Stimulated activated CD8-positive, alpha-beta memory T cell treated with anti-CD3 and anti-CD28 coated beads, Interleukin-4, amount 100 ng/mL, for 24 hours (primary cell): ENCODE results near the gene ASS1.

ENCODE experiments used
- DNase-seq: peaks from one replicate; pipeline ENCODE4 v3.0.0-alpha.2; 2020; ENCODE audit warnings: low read depth

ASS1 gene

DNA sequence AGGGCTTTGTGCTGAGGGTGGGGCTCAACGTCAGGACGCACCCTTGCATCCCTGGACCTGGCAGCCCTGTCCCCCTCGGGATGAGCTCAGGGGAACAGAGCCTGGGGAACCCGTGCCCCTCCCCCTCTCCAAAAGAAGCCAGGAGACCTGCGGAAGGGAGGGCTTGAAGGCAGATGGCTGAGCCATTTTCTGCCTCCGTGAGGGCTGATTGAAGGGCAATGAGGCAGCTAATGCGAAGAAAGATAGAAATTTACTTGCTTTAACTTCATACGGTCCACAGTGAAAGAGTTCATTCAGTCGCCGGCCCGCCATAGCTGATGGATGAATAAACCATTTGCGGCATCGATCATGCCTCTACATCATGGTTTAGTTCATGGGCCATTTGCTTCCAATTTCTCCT is 28.8 kb downstream of the ASS1 start:
- DNase-seq, result no peak

DNA sequence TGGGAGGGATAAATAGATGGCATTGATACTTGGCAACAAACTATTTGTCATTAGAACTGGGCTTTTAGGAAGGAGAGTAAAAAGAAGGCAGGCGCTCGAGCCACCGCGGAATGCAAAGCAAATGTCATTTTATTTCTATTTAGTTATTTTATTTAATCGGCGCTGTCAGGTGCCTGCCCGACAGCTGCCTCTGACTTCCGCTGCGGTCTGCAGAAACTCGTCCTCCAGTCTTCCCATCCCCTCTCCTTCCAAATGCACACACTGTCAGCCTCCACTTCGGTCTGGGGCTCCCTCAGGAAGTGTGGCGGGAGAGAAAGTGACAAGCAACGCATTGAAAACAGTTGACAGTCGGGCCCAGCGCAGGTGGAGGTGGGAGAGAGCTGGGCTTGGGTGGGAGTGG is 29.3 kb downstream of the ASS1 start:
- DNase-seq, result no peak

DNA sequence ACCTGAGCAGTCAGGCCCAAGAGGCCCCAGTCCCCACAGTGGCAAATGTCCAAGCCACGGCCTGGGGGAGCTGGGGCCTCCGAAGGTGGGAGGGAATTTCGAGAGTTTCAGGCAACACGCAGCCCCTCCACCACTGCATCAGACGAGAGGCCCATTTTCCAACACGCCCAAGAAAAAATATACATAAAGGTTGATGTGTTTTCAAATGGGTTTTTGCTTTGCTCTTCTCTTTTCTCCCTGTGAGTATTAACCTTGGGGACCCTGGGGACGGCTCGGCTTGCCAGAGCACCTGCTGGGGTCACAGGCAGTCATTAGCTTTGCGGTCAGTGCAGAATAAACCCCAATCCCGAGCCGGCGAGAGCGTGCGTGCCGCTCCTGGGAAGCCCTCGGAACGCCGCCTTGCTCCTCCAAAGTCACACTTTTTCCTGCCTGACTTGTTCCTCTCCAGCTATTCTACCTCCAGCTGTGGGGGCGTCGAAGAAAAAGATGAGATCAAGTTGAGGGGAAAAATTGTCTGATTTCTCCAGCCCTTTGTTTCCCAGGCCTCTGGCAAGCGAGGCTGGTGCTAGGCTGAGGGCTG is 31.5 kb downstream of the ASS1 start:
- DNase-seq, result no peak

DNA sequence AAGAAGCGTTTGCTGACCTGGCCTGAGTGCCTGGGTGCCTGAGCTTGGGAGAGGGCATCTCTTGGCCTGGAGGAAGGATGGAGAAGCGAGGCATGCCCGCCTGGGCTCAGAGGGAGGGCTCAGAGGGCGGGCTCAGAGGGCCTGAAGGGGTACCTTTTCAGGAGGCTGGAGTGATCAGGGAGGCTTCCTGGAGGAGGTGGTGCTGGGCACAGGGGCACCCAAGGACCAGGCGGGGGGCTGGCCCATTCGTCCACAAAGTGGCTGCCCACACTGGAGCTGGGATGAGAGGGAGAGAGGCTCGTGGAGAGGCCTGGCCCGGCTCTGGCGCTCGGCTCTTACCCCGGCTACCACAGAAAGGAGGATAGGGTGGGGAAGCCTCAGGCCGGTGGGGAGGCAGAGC is 32.8 kb downstream of the ASS1 start:
- DNase-seq, result no peak

- DNase-seq, result no peak
Observed at GRCh38 chr9:130478152-130478551, 33.4 kb downstream of the ASS1 start.

GRCh38 chr9:130478736-130479575 is 34.2 kb downstream of the ASS1 start:
- no peak for DNase-seq

DNA sequence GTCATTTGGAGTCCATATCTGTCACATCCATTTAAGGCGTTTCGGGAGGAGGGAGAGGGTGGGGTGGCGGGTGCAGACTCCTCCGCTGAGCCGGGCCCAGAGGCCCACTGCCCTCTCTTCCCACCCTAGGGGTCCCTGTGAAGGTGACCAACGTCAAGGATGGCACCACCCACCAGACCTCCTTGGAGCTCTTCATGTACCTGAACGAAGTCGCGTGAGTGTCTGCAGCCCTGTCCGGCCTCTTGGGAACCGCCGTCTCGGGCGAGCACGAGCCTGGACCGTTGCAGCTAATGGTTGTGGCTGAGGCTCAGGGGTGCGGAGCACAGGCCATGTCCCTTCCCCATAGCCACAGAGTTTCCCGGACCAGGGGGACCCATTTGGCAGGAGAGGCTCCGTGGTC is 34.8 kb downstream of the ASS1 start:
- no peak for DNase-seq

GRCh38 chr9:130480673-130481072 is 35.9 kb downstream of the ASS1 start:
- no peak for DNase-seq

DNA sequence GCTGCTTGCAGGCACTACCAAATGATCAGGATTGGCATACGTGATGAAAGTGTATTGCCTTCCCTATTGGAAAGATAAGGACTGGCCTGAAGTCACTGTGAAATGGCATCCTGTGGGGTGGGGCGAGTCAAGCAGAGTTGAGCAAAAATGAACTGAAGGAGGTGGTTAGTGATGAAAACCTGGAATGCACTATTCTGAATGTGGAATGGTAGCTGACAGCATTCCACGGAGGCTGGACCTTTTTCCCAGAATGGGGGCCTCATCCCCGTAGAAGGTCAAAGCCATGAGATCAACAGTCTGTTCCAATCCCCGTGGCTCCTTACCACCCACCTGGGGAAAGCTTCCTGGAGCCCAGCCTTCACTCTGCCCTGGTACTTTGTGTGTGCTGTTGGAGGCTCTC is 37.7 kb downstream of the ASS1 start:
- DNase-seq, result no peak

DNA sequence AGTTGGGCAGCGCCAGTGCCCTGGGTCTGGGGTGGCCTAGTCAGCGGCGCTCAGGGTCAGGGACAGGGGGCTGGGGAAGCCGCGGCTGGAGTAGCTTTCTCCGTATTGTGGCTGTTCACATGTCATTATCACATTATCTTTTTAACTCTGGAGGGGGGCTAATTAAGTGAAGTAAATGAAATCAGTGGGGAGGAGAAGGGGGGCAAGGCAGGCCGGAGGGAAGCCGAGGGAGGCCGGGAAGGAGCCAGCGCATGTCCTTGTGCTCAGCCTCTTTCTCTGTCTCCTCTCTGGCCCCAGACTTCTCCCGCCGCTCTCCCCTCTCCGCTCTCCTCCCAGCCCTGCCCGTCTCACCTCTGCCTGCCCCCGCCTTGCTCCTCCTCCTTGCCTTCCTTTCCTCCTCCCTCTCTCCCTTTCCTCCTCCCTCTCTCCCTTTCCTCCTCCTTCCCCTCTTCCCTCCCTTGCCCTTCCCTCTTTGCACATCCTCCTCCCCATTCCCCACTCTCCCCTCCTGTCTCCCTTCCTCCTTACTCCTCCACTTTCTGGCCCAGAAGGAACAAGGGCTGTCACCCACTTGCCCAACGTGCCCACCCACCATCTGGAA is 38.7 kb downstream of the ASS1 start:
- no peak for DNase-seq

DNA sequence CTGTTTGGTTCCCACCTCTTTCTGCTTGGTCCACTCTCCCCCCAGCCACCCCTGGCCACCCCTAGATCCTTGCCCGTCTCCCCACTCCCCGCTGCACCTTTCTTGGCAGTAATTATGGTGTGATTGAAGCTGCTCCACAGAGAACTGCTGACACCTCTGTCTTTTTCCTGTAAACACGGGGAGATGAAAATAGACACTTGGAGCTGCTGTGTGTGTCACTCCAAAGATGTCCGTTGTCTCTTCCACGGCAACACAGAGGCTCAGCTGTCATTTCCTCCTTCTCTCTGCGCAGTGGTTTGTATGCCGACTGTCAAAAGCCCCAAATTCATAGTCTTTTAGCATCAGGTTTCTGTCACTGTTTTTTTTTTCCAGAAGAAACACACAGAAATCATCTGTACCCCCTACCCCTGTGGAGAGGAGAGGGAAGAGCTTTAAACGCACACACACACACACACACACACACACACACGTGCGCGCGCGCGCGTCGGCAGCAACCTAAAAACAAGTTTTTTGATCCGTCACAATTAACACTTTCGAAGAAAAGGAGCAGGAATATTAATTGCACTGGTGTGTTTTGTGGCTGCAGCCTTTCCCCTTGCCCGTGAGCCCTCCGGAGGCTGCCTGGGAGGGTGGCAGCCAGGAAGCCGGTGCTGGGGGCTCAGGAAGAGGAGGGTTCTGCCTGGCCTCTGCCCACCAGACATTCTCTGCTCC is 39.8 kb downstream of the ASS1 start:
- no peak for DNase-seq

DNA sequence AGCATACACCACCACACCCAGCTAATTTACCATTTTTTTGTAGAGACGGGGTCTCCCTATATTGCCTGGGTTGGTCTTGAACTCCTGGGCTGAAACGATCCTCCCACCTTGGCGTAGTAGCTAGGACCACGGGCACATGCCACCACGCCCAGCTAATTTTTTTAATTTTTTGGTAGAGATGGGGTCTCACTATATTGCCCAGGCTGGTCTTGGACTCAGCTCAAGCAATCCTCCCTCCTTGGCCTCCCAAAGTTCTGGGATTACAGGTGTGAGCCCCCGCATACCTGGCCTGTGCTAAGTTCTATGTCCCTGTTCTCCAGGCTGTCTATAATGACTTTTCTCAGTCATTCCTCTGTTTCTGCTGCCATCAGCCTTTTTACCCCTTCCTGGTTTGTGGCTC is 41.3 kb downstream of the ASS1 start:
- no peak for DNase-seq

DNA sequence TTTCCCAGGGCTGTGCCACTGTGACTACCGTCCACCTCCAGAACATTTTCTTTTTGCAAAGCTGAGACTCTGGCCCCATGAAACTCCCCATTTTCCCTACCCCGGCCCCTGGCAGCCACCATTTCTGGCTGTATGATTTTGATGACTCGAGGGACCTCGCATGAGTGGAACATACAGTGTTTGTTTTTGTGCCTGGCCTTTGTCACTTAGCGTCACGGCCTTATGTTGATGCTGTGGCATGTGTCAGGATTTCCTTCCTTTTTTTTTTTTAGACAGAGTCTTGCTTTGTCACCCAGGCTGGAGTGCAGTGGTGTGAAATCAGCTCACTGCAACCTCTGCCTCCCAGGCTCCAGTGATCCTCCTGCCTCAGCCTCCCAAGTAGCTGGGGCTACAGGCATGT is 42.7 kb downstream of the ASS1 start:
- DNase-seq, result no peak

- no peak for DNase-seq
Observed at GRCh38 chr9:130488621-130489330, 44.0 kb downstream of the ASS1 start.

DNA sequence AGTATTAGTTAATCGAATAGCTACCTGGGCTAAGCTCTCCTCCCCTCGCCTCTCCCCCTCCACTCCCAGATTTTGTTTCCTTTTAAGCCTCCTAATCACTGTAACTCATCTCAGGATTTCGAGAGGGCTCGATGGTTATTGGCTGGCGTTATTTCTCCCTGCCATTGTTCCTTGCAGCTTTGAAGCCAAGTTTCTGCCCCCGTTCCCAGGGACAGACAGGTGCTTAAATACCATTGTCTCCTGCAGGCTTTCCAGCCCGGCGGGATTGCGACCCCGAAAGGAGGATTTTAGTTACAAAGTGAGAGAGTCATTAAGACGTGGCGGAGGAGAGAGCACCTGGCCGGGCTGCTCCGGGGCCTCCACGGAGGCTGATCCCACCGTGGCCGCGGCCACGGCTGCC is 46.2 kb downstream of the ASS1 start:
- DNase-seq, result no peak

DNA sequence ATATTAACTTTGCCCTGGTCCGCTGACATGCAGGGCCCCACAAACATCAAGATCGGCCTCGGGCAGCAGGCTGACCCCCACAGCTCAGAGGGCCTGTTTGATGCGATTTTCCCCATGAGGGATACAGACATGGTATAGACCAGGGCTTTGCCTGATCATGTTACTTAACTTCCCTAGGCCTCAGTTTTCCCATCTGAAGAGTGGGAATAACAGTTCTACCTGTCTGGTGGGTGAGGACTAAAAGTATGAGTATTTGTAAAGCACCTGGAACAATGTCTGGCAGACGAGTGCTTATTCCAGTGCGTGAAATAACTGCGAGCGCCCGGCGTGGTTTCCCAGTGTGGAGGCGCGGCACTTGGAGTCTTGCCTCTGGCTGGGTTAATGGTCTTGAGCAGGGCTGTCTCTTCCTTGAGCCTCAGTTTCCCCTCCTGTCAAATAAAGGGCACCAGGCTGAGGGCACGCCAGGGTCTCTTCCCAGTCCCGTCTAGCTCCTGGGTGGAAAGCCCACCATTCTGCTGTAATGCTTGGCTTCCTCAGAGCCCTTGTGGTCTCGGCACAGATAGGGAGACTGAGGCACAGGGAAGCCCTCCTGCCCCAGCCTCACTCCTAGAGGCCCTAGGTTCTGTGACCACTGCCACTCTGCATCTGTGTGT is 47.2 kb downstream of the ASS1 start:
- no peak for DNase-seq

- no peak for DNase-seq
Observed at GRCh38 chr9:130493021-130493420, 48.3 kb downstream of the ASS1 start.

DNA sequence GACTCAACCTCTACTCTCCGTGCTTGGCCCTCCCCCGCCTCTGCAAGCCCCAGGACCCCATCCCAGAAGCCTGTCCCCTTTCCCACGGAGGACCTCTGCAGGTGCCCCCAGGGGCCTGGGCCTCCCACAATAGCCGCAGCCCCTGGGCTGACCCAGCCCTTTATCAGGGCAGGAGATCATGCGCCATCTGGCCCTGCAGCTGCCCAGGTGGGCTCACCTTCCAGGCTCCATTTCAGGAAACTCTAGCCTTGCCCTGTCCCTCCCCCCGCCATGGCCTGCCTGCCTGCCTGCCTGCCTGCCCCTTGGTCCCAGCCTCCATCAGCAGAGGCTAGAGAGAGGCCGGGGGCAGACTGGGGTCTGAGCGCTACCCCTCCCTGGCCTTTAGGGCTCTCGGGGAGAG is 48.7 kb downstream of the ASS1 start:
- DNase-seq, result no peak

DNA sequence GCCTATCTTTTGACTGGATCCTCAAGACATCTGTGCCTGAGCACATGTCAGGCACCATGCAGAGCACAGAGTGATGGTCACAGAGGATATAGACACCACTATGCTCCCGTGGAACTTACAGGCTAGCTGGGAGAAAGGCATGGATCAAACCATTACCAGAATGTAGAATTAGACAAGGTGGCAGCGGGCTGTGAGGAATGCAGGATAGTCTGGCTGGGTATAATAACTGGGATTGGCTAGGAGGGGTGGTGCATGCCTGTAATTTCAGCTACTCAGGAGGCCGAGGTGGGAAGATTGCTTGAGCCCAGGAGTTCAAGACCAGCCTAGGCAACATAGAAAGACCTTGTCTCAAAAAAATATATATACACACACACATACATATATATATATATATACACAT is 50.3 kb downstream of the ASS1 start:
- no peak for DNase-seq

DNA sequence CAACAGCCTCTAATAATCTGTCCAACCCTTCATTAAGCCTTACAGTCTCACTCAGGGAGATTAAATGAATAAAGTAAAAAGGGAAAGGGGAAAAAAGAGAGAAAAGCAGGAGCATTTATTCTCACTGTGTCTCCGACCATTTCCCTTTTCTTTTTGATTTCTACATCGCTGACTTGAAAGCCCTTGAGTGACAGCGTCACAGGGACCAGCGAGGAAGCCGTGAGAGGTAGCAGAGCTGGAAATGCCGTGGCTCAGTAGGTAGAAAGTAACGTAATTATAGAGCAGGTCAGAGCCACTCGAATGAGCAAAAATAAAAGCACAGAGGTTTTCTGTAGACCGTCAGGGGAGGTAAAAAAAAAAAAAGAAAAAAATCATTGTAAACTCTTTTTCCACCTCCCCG is 52.4 kb downstream of the ASS1 start:
- no peak for DNase-seq

DNA sequence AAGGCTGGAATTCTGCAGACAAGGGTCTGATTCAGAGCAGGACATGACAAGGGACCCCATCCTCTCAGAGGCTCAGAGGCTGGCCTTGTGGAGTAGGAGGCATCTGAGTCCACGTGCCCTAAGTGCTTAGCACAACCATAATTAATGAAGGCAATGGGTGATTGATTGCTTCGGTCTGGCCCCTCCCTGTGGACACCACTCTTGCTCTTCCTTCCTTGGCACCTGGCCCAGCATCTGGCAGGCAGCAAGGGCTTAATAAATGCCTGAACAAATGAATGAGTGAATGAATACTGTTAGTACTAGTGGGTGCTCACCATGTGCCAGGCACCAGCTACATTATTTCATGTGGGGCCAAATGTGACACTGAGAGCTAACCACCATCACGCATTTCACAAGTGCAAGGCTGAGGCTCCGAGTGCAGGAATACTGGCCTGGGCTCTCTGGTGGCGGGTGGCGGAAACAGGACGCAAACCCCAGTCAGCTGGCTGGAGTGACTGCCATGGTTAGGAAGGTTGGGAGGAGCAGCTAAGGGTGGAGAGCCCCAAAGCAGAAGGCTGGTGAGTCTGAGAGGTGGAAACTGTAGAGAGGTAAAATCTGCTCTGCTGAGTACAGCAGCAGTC is 53.6 kb downstream of the ASS1 start:
- DNase-seq, result no peak
